Measurements from ENCODE around the gene ECHS1.

GRCh38 chr10:133336118-133336576 is 37.0 kb downstream of the ECHS1 start:
- TF ChIP-seq CTCF (IDR thresholded peaks at IDR 0.05) (no peak), POLR2A (IDR thresholded peaks at IDR 0.05) (no peak), EP300 (IDR thresholded peaks at IDR 0.05) (no peak)

Measured in suprapubic skin (tissue), 3 donors.